ENCODE measurements around the gene TBC1D5.

The TBC1D5 gene

DNA sequence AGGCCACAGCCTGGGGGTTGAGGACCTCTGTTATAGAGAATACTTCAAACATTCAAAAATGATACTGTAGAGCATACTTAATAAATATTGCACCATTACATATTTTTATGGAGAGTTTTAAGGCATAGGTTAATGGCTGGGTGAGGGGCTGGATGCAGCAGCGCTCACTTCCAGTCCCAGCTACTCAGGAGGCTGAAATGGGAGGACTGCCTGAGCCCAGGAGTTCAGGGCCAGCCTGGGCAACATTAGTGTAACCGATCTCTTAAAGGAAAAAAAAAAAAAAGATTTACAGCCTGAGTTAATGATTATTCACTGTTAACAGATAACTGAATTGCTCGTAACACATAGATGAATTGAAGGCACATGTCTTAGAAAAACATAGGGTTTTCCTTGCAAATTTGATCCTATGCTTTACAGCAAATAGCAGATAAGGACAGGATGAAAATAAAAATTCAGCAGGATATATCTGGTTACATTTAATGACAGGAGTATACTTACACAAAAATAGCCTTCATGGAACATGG lies 282.9 kb downstream of the TBC1D5 start:
- Histone ChIP-seq H3K9ac (no peak overlapping the region), H3K4me1 (ENCODE audit: low read depth, poor library complexity, severe bottlenecking) (no peaks in the 10 kb centered on the region), H4K20me1 (ENCODE audit: insufficient read depth) (no peaks in the 10 kb centered on the region), H3K4me2 (no peak overlapping the region), H3K36me3 (ENCODE audit: insufficient read depth) (no peaks in the 10 kb centered on the region), H3K4me3 (IDR thresholded peaks at IDR 0.05; ENCODE audit: insufficient read depth, low read depth, low read length) (no peak overlapping the region), H3K27ac (no peak overlapping the region), H2AFZ (ENCODE audit: low read depth) (no peak overlapping the region), H3K27me3 (ENCODE audit: insufficient read depth, low read depth) (no peaks in the 10 kb centered on the region), H3K79me2 (ENCODE audit: insufficient read depth, low read depth) (no peaks in the 10 kb centered on the region)
- TF ChIP-seq, protein P1, sequence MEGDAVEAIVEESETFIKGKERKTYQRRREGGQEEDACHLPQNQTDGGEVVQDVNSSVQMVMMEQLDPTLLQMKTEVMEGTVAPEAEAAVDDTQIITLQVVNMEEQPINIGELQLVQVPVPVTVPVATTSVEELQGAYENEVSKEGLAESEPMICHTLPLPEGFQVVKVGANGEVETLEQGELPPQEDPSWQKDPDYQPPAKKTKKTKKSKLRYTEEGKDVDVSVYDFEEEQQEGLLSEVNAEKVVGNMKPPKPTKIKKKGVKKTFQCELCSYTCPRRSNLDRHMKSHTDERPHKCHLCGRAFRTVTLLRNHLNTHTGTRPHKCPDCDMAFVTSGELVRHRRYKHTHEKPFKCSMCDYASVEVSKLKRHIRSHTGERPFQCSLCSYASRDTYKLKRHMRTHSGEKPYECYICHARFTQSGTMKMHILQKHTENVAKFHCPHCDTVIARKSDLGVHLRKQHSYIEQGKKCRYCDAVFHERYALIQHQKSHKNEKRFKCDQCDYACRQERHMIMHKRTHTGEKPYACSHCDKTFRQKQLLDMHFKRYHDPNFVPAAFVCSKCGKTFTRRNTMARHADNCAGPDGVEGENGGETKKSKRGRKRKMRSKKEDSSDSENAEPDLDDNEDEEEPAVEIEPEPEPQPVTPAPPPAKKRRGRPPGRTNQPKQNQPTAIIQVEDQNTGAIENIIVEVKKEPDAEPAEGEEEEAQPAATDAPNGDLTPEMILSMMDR (conservative IDR thresholded peaks at IDR 0.05; ENCODE audit: low read depth, low read length): no peak

DNA sequence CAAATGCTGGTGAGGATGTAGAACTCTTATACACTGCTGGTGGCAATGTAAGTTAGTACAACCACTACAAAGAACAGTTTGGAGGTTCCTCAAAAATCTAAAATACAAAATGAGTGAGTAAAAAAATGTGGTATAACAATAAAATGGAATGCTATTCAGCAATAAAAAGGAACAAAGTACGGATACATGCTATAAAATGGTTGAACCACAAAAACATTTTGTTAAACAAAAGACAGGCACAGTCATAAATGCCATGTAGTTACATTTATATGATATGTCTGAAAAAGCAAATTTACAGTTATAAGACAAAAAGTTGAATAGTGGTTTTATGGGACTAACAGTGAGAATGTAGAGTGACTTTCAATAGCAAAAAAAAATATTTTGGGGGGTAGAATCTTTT lies 285.8 kb downstream of the TBC1D5 start:
- no peak overlapping the region for H3K4me2 ChIP-seq
- H3K4me3 ChIP-seq (IDR thresholded peaks at IDR 0.05; ENCODE audit: insufficient read depth, low read depth, low read length): no peak overlapping the region
- H3K79me2 ChIP-seq (ENCODE audit: insufficient read depth, low read depth): no peaks in the 10 kb centered on the region
- TF ChIP-seq, protein P1 (conservative IDR thresholded peaks at IDR 0.05; ENCODE audit: low read depth, low read length): no peak
- H3K9ac ChIP-seq: no peak overlapping the region
- H3K27me3 ChIP-seq (ENCODE audit: insufficient read depth, low read depth): no peaks in the 10 kb centered on the region
- no peaks in the 10 kb centered on the region for H3K4me1 ChIP-seq (ENCODE audit: low read depth, poor library complexity, severe bottlenecking)
- no peaks in the 10 kb centered on the region for H3K36me3 ChIP-seq (ENCODE audit: insufficient read depth)
- no peak overlapping the region for H2AFZ ChIP-seq (ENCODE audit: low read depth)
- no peak overlapping the region for H3K27ac ChIP-seq
- H4K20me1 ChIP-seq (ENCODE audit: insufficient read depth): no peaks in the 10 kb centered on the region

DNA sequence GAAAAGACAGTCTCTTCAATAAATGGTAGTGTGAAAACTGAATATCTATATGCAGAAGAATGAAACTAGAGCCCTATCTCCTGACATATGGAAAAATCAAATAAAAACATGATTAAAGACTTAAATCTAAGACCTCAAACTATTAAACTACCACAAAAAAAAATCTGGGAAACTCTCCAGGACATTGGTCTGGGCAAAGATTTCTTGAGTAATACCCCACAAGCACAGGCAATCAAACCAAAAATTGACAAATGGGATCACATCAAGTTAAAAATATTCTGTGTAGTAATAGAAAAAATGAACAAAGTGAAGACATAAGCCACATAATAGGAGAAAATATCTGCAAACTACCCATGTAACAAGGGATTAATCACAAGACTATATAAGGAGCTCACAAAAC lies 286.4 kb downstream of the TBC1D5 start:
- Histone ChIP-seq H3K9ac (no peak overlapping the region), H3K27me3 (ENCODE audit: insufficient read depth, low read depth) (no peaks in the 10 kb centered on the region)
- TF ChIP-seq, protein P1 (conservative IDR thresholded peaks at IDR 0.05; ENCODE audit: low read depth, low read length): no peak

DNA sequence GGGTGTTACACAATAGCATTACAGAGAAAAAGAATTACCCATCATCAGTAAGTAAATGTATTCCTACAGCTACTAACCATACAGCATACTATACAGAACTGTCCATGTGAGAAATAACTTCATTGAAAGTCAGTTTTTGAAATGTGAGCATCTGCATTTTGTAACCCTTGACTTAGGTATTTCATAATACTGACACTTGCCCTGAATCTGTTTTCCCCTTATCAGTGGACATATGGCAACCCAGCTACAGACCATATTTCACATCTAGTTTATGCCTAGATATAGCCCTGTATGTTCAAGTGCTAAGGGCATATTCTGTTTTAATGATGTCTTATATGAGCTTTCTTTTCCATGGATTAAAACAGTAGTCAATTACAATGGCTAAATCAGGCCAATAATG lies 297.6 kb downstream of the TBC1D5 start:
- H3K27me3 ChIP-seq (ENCODE audit: insufficient read depth, low read depth): no peaks in the 10 kb centered on the region
- no peaks in the 10 kb centered on the region for H4K20me1 ChIP-seq (ENCODE audit: insufficient read depth)
- no peaks in the 10 kb centered on the region for H3K79me2 ChIP-seq (ENCODE audit: insufficient read depth, low read depth)
- no peak overlapping the region for H3K4me2 ChIP-seq
- H3K27ac ChIP-seq: no peak overlapping the region
- H3K9ac ChIP-seq: no peak overlapping the region
- H3K4me1 ChIP-seq (ENCODE audit: low read depth, poor library complexity, severe bottlenecking): no peaks in the 10 kb centered on the region
- no peaks in the 10 kb centered on the region for H3K36me3 ChIP-seq (ENCODE audit: insufficient read depth)
- H2AFZ ChIP-seq (ENCODE audit: low read depth): no peak overlapping the region
- H3K4me3 ChIP-seq (IDR thresholded peaks at IDR 0.05; ENCODE audit: insufficient read depth, low read depth, low read length): no peak overlapping the region
- TF ChIP-seq, protein P1 (conservative IDR thresholded peaks at IDR 0.05; ENCODE audit: low read depth, low read length): no peak

More for the DNA sequence above, 286.4 kb downstream of the TBC1D5 start:
- Histone ChIP-seq H3K4me3 (IDR thresholded peaks at IDR 0.05; ENCODE audit: insufficient read depth, low read depth, low read length) (no peak overlapping the region), H3K4me2 (no peak overlapping the region), H3K36me3 (ENCODE audit: insufficient read depth) (no peaks in the 10 kb centered on the region), H3K27ac (no peak overlapping the region), H4K20me1 (ENCODE audit: insufficient read depth) (no peaks in the 10 kb centered on the region), H3K79me2 (ENCODE audit: insufficient read depth, low read depth) (no peaks in the 10 kb centered on the region), H3K4me1 (ENCODE audit: low read depth, poor library complexity, severe bottlenecking) (no peaks in the 10 kb centered on the region), H2AFZ (ENCODE audit: low read depth) (no peak overlapping the region)
